Gastroesophageal sphincter (tissue), 3 donors: ENCODE results near the gene KIF26B.

ENCODE experiments used
- CTCF ChIP-seq, 4 experiments: fragments of 200-600 bp in 2 of 4; fragments of 450-650 bp in 2 of 4; sonication (generic) in 1 of 4; IDR thresholded peaks; one replicate each; pipeline ENCODE4 v1.5.1; 2017 to 2019; ENCODE audit warnings: antibody characterized with exemption in 4 of 4, mild to moderate bottlenecking in 2 of 4, moderate library complexity in 2 of 4
- EP300 ChIP-seq: sonication (generic); formaldehyde crosslinking; IDR thresholded peaks from one replicate; pipeline ENCODE4 v1.6.1; 2017; ENCODE audit warnings: antibody characterized with exemption, mild to moderate bottlenecking

GRCh38 chr1:245332513-245332912 lies 177.7 kb downstream of the KIF26B start:
- no peak for TF ChIP-seq CTCF (IDR thresholded peaks at IDR 0.05)
- TF ChIP-seq EP300 = no peak
